Glutamatergic neuron (in vitro differentiated cells): Measurements from ENCODE around the gene HGF. TPM values are rescaled to one million over a fixed set of nuclear protein-coding genes. Genes with fewer than 3 reads are reported as not detected.

Experiments
- DNase-seq: peaks from one replicate; pipeline ENCODE4 v3.0.0; 2022
- H3K27ac Mint-ChIP-seq: one replicate; pipeline ENCODE4 v1.8.0; 2020; ENCODE audit warnings: mild to moderate bottlenecking, mixed read lengths, inconsistent platforms; ENCODE audit not compliant: unreplicated experiment
- H3K27me3 Mint-ChIP-seq: one replicate; pipeline ENCODE4 v1.8.0; 2020; ENCODE audit warnings: mild to moderate bottlenecking, moderate library complexity, mixed read lengths, inconsistent platforms; ENCODE audit not compliant: unreplicated experiment
- H3K36me3 Mint-ChIP-seq: one replicate; pipeline ENCODE4 v1.8.0; 2020; ENCODE audit warnings: mild to moderate bottlenecking, mixed read lengths, inconsistent platforms; ENCODE audit not compliant: unreplicated experiment
- H3K4me1 Mint-ChIP-seq: one replicate; pipeline ENCODE4 v1.8.0; 2020; ENCODE audit warnings: mild to moderate bottlenecking, low read depth, mixed read lengths, inconsistent platforms; ENCODE audit not compliant: unreplicated experiment
- H3K4me3 Mint-ChIP-seq: one replicate; pipeline ENCODE4 v1.8.0; 2020; ENCODE audit warnings: mild to moderate bottlenecking, mixed read lengths, inconsistent platforms; ENCODE audit not compliant: unreplicated experiment
- H3K9me3 Mint-ChIP-seq: one replicate; pipeline ENCODE4 v1.8.0; 2020; ENCODE audit warnings: mild to moderate bottlenecking, moderate library complexity, mixed read lengths, inconsistent platforms; ENCODE audit not compliant: unreplicated experiment
- CTCF ChIP-seq: fragments of 200-600 bp; sonication (generic); IDR thresholded peaks from one replicate; pipeline ENCODE4 v1.5.0; 2021; ENCODE audit not compliant: partially characterized antibody, unreplicated experiment
- total RNA-seq: library from RNA; stranded (reverse); fragmentation: NEBNext Ultra II Directional; extraction: Animal tissue kit (Norgen Biotek cat#: 25700); gene quantifications from one replicate; pipeline ENCODE4 v1.2.1, GENCODE V29; 2021; ENCODE audit not compliant: unreplicated experiment

HGF gene
- total RNA-seq, 1 donor from 2014 or later: not detected

DNA sequence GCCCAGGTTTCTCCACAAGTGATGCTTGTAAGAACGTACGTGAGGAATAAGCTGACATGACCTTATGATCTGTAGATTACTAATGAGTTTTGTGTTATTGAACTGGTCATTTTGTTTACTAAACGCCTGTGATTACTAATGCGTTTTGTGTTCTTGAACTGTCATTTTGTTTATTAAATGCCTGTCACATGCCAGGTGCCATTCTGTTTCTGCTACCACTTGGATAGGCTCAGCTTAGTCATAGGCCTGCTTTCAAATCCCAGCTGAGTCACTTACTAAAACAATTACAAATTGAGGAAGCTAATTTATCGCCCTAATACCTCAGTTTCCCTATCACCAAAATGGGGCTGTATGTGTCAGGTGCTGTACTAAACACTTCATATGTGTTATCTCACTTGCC, 4.7 kb upstream of the HGF start:
- DNase-seq: no peak
- Mint-ChIP-seq H3K4me1 (peaks cover 1% of the 10 kb centered on the region), H3K9me3 (peaks cover 1% of the 10 kb centered on the region), H3K4me3 (no peak overlapping the region), H3K27me3 (peaks cover 4% of the 10 kb centered on the region), H3K27ac (no peak overlapping the region), H3K36me3 (no peaks in the 10 kb centered on the region)
- no peak for TF ChIP-seq CTCF

DNA sequence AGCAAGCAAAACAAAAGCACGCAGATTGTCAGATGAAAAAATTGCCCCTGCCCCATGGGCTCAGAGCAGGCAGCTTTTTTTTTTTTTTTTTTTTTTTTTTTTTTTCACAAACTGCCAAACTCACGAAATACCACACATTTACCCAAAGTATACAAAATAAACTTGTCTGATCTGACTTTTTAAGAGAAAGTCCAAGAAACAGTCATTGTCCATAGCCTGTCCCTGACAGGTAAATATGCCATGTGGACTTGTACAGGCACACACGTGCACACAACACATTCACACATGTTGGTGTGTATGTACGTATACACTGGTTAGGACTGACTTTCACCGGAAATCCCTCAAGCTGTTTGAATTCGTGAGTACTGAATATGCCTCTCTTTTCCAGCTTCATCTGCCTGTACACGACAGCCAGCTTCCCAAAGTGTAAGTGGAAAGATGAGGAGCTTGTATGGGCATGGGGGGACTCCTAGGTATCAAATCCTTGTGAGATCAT, 929 bp upstream of the HGF start:
- TF ChIP-seq CTCF: no peak
- DNase-seq: no peak
- Mint-ChIP-seq H3K4me3 (no peak overlapping the region), H3K36me3 (no peaks in the 10 kb centered on the region), H3K4me1 (peaks cover 2% of the 10 kb centered on the region), H3K27me3 (peaks cover 7% of the 10 kb centered on the region), H3K27ac (no peak overlapping the region), H3K9me3 (peaks cover 1% of the 10 kb centered on the region)

DNA sequence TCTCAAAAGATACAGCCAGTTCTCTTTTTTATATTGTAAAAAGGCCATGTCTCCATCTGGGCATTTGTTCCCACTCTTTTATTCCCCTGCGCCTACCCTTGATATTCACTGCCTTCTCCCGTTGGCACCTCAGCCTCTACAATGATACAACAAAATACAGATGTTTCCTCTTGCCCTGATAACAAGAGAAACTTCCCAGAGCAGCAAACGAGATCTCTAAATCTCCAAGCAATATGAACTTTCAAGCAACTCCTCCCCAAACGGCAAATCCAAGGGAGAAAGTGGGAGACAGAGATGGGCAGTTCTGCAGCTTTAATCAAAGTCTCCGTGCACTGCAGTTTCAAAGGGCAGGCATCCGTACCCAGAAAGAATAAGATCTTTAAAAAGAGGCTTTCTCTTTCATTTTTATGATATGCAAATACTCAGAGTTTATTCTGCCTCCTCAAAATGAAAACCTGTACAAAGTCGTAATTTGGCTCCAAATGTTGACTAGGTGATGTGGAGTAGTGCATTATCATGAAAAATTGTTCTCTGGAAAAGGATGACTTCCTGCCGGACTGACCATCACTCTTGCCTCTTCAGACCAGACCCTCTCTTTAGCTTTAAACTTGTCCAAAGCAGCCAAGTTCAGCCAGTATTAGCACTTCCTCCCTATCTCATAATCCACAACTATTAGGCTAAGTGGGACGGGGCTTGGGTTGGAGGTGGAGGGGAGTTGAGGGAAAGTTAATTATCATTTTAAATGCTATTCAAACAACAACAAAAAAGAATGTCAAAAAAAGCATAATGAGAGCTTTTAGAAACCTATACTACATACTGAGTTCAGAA, 682 bp downstream of the HGF start:
- Mint-ChIP-seq H3K4me1 (peaks cover 2% of the 10 kb centered on the region), H3K4me3 (peak overlapping the region; percentile 18), H3K9me3 (peaks cover 1% of the 10 kb centered on the region), H3K27ac (no peak overlapping the region), H3K36me3 (no peaks in the 10 kb centered on the region), H3K27me3 (peaks cover 7% of the 10 kb centered on the region)
- no peak for DNase-seq
- no peak for TF ChIP-seq CTCF

DNA sequence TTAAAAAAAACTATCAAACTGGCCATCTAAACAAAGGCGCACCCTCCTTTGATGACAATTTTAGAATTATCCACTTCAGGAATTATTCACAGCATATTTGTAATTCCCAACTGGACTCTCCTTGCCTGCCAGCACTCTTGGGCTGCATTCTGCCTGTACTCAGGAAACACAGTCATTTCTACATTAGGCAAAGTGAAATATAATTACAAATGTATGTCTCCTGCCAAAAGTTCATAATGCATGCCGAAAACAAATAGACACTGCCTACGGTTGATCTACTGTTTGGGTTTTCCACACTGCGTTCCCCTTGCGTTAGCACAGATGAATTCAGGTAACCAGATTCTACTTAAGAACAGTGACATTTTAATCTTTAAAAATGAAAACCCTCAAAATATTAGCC, 1.9 kb downstream of the HGF start:
- Mint-ChIP-seq H3K36me3 (no peaks in the 10 kb centered on the region), H3K4me3 (no peak overlapping the region), H3K4me1 (peaks cover 2% of the 10 kb centered on the region), H3K27ac (no peak overlapping the region), H3K9me3 (peaks cover 1% of the 10 kb centered on the region), H3K27me3 (peaks cover 7% of the 10 kb centered on the region)
- no peak for TF ChIP-seq CTCF
- DNase-seq: no peak

- H3K9me3 Mint-ChIP-seq: no peaks in the 10 kb centered on the region
- H3K27ac Mint-ChIP-seq: no peak overlapping the region
- TF ChIP-seq CTCF: no peak
- no peak overlapping the region for H3K4me3 Mint-ChIP-seq
- H3K4me1 Mint-ChIP-seq: no peaks in the 10 kb centered on the region
- H3K27me3 Mint-ChIP-seq: no peaks in the 10 kb centered on the region
- H3K36me3 Mint-ChIP-seq: no peaks in the 10 kb centered on the region
- no peak for DNase-seq
Measured at GRCh38 chr7:81761821-81762220, 8.0 kb downstream of the HGF start.
